ENCODE data around the gene MYO9A.

MYO9A gene

GRCh38 chr15:72118017-72118978, at the start of gene MYO9A, which contains the start of gene SENP8 (continued):
- TF ChIP-seq ZNF18 (tag by site-specific recombination; IDR thresholded peaks at IDR 0.05) (no peak), SALL2 (tag by site-specific recombination; IDR thresholded peaks at IDR 0.05; ENCODE audit: borderline replicate concordance) (no peak), ZNF133 (tag by site-specific recombination; IDR thresholded peaks at IDR 0.05) (no peak), ZNF654 (tag by site-specific recombination; IDR thresholded peaks at IDR 0.05; ENCODE audit: low read depth) (no peak), ZNF324 (tag by site-specific recombination; IDR thresholded peaks at IDR 0.05) (peak; percentile 98), KLF8 (tag by site-specific recombination; IDR thresholded peaks at IDR 0.05) (peak; percentile 84), ZNF202 (tag by site-specific recombination; IDR thresholded peaks at IDR 0.05; ENCODE audit: borderline replicate concordance) (no peak), ZSCAN23 (tag by site-specific recombination; IDR thresholded peaks at IDR 0.05) (0 out of 2 replicates have a peak, but pooled peaks have one; percentile 57), ZNF621 (tag by site-specific recombination; IDR thresholded peaks at IDR 0.05) (no peak), ZNF610 (tag by site-specific recombination; IDR thresholded peaks at IDR 0.05; ENCODE audit: borderline replicate concordance) (peak; percentile 87), ZNF239 (tag by site-specific recombination; IDR thresholded peaks at IDR 0.05) (0 out of 2 replicates have a peak, but pooled peaks have one; percentile 28), ZNF664 (tag by site-specific recombination; IDR thresholded peaks at IDR 0.05) (peak; percentile 52; the same call in 1 of the 2 replicates), ZBTB8A (tag by site-specific recombination; IDR thresholded peaks at IDR 0.05) (peak; percentile 37), ZNF660 (tag by site-specific recombination; IDR thresholded peaks at IDR 0.05) (peak; percentile 62), HOXC10 (CRISPR knock-in tag; IDR thresholded peaks at IDR 0.05) (0 out of 2 replicates have a peak, but pooled peaks have one; percentile 57), ZNF138 (tag by site-specific recombination; IDR thresholded peaks at IDR 0.05; ENCODE audit: borderline replicate concordance) (no peak), ZBTB1 (tag by site-specific recombination; IDR thresholded peaks at IDR 0.05) (0 out of 2 replicates have a peak, but pooled peaks have one; percentile 29), ZFP41 (tag by site-specific recombination; IDR thresholded peaks at IDR 0.05; ENCODE audit: borderline replicate concordance) (no peak), ZNF266 (tag by site-specific recombination; IDR thresholded peaks at IDR 0.05; ENCODE audit: low read depth) (no peak), ZSCAN30 (tag by site-specific recombination; IDR thresholded peaks at IDR 0.05) (0 out of 2 replicates have a peak, but pooled peaks have one; percentile 19), KLF7 (tag by site-specific recombination; IDR thresholded peaks at IDR 0.05; ENCODE audit: borderline replicate concordance) (no peak; the same call in 1 of the 2 replicates), ZNF23 (tag by site-specific recombination; IDR thresholded peaks at IDR 0.05; ENCODE audit: borderline replicate concordance) (no peak), ZNF645 (tag by site-specific recombination; IDR thresholded peaks at IDR 0.05) (no peak), ZNF155 (tag by site-specific recombination; IDR thresholded peaks at IDR 0.05) (no peak), ZNF560 (tag by site-specific recombination; IDR thresholded peaks at IDR 0.05; ENCODE audit: borderline replicate concordance) (no peak), ZBTB26 (tag by site-specific recombination; optimal IDR thresholded peaks at IDR 0.05) (no peak)
- TF ChIP-seq, protein P1, sequence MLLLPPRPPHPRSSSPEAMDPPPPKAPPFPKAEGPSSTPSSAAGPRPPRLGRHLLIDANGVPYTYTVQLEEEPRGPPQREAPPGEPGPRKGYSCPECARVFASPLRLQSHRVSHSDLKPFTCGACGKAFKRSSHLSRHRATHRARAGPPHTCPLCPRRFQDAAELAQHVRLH (tag by site-specific recombination; IDR thresholded peaks at IDR 0.05): peak; percentile 65; the same call in 1 of the 2 replicates
- TF ChIP-seq, protein P2, sequence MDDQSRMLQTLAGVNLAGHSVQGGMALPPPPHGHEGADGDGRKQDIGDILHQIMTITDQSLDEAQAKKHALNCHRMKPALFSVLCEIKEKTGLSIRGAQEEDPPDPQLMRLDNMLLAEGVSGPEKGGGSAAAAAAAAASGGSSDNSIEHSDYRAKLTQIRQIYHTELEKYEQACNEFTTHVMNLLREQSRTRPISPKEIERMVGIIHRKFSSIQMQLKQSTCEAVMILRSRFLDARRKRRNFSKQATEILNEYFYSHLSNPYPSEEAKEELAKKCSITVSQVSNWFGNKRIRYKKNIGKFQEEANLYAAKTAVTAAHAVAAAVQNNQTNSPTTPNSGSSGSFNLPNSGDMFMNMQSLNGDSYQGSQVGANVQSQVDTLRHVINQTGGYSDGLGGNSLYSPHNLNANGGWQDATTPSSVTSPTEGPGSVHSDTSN (CRISPR knock-in tag; IDR thresholded peaks at IDR 0.05): no peak; the same call in 1 of the 2 replicates
- TF ChIP-seq, protein P3, sequence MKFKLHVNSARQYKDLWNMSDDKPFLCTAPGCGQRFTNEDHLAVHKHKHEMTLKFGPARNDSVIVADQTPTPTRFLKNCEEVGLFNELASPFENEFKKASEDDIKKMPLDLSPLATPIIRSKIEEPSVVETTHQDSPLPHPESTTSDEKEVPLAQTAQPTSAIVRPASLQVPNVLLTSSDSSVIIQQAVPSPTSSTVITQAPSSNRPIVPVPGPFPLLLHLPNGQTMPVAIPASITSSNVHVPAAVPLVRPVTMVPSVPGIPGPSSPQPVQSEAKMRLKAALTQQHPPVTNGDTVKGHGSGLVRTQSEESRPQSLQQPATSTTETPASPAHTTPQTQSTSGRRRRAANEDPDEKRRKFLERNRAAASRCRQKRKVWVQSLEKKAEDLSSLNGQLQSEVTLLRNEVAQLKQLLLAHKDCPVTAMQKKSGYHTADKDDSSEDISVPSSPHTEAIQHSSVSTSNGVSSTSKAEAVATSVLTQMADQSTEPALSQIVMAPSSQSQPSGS (tag by site-specific recombination; IDR thresholded peaks at IDR 0.05; ENCODE audit: low read depth): no peak
- TF ChIP-seq, protein P4, sequence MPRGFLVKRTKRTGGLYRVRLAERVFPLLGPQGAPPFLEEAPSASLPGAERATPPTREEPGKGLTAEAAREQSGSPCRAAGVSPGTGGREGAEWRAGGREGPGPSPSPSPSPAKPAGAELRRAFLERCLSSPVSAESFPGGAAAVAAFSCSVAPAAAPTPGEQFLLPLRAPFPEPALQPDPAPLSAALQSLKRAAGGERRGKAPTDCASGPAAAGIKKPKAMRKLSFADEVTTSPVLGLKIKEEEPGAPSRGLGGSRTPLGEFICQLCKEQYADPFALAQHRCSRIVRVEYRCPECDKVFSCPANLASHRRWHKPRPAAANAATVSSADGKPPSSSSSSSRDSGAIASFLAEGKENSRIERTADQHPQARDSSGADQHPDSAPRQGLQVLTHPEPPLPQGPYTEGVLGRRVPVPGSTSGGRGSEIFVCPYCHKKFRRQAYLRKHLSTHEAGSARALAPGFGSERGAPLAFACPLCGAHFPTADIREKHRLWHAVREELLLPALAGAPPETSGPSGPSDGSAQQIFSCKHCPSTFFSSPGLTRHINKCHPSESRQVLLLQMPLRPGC (tag by site-specific recombination; IDR thresholded peaks at IDR 0.05): peak; percentile 78
